HEK293T (cell line): ENCODE results near the gene AKT1.

Source experiments
- FOXA1 ChIP-seq: fragments of 450-650 bp; IDR thresholded peaks from 2 replicates; pipeline ENCODE4 v1.6.1; 2016; ENCODE audit warnings: mild to moderate bottlenecking
- FOXK2 ChIP-seq: fragments of 450-650 bp; IDR thresholded peaks from 2 replicates; pipeline ENCODE4 v1.6.1; 2016; ENCODE audit warnings: mild to moderate bottlenecking
- L3MBTL2 ChIP-seq: fragments of 450-650 bp; conservative IDR thresholded peaks from 2 replicates; pipeline ENCODE4 v1.6.1; 2016; ENCODE audit warnings: mild to moderate bottlenecking
- TARDBP ChIP-seq: fragments of 450-650 bp; IDR thresholded peaks from 2 replicates; pipeline ENCODE4 v1.6.1; 2016
- TF ChIP-seq, protein P1 (sequence below): fragments of 450-650 bp; IDR thresholded peaks from 2 replicates; pipeline ENCODE4 v1.6.1; 2016

DNA sequence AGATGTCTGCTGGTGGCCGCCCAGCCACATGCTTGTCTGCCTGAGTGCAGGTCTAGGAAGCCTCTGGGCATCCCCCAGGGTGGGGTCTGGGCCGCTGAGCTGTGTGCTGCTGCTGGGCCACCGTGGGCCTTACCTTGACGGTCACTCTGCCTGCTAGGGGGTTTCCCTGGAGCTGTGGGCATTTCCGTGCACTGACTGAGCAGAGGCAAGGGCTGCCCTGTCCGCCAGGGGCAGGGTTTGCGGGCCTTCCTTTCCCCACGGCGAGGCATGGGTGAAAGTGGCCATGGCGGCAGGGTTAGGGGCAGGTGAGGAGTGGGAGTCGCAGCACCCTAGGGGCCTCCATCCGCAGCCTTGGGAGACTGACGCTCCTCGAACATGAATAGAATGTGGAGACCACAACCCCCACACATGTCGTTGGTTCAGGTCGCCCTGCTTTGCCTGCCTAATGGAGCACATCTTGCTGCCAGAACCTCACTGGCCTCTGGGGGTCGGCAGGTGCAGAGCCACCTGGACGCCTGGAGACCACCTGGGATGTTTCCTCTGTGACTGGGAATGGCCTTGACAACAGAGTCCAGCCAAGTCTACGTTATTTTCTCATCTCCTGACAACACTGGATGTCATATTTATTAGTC lies 7.8 kb upstream of the AKT1 start:
- TF ChIP-seq TARDBP (no peak), FOXA1 (no peak), L3MBTL2 (no peak), FOXK2 (no peak)
- TF ChIP-seq, protein P1, sequence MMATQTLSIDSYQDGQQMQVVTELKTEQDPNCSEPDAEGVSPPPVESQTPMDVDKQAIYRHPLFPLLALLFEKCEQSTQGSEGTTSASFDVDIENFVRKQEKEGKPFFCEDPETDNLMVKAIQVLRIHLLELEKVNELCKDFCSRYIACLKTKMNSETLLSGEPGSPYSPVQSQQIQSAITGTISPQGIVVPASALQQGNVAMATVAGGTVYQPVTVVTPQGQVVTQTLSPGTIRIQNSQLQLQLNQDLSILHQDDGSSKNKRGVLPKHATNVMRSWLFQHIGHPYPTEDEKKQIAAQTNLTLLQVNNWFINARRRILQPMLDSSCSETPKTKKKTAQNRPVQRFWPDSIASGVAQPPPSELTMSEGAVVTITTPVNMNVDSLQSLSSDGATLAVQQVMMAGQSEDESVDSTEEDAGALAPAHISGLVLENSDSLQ: no peak
